ENCODE measurements around the gene MED27.

Gene MED27

DNA sequence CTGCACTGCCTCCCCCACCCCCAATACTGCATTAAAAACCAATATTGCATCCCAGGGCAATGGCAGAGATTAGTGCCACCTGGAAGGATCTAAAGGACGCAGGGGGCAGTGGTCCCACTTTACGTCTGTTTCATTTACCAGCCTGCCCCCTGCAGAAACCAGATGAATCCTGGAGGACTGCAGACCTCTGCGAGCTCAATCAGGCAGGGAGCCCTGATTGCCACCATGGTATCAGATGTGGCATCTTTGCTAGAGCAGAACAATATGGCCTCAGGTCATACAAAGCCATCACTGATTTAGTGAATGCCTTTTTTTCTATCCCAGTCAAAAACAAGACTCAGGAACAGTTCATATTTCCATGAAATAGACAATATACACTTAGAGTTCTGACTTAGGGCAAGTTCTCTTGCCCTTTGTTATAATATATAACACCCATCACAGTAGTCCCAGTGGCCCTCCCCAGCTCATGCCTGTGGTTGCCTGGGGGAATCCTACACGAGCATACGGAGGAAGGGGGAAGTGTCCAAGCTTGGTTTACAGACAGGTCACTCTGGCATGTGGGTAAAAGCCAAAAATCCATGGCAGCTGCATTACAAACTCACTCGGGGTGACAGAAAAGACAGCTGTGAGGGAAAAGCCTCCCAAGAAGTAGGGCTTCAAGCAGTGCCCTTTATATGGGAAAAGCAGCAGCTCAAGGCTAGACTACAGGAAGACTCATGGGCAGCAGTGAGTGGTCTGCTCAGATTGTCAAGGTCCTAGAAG, 85.1 kb downstream of the MED27 start:
- no peak for DNase-seq

DNA sequence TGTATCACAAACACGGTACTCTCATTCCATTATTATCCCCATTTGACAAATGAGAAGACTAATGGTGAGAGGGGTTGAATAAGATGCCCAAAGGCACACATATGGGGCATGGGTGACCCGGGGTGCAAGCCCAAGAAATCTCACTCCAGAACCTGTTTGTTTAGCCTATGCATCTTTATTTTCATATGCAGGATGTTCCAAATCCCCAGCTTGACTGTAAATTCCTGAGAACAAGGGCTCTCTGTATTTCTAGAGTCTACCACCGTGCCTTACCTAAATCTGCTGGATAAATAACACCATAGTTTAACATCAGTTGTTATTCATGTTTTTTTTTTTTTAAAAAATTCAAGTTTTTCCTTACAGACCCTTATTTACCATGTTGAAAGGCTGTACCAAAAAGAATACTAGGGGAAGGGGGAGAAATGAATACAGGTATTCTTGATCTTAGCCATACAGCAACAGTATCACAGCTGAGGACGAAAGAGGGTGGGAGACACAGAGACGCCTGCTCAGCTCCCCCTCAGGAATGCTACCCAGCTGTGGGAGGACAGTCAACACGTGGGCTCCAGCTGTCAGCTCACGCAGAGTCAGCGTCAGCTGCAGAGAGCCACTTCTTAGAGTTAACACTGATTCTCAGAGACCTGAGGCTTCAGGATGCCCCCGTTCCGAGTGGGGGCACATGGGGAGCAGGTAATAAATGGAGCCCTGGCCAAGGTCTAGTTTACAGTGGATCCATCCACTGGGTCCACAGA, 86.6 kb downstream of the MED27 start:
- no peak for DNase-seq

DNA sequence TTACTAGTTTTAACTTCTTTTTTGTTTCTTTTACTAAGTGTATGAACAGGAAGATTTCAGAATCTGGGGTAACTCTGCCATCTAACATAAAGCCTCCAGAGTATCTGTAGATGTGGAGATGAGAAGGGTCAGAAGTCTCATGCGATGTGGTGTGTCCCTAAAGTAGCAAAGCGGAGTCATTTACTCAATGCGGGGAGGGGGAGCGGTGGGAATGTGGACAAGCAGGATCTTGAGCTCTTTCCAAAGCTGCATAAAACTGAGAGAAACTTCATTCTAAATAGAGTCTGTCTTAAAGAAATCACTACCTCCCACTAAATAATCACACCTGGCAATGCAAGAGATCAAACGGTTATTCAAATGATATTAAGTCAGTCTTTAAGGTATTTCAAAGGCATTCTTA, 92.4 kb downstream of the MED27 start:
- DNase-seq, result no peak

DNA sequence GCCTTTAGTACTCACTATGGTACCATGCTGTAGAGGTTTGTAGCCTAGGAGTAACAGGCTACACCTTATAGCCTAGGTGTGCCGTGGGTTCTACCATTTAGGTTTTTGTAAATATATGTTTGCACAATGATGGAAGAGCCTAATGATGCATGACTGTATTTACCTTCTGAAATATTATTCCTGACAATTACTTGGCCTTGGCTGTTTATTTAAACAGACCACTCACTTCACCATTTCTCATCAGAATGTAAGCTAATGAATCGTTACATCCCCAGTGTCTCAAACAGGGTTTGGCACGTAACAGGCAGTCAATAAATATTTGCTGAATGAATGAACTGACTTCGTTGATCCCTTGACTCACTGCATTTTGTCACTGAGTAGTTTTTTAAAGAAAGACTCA, 93.1 kb downstream of the MED27 start:
- peak; percentile 62 for DNase-seq

DNA sequence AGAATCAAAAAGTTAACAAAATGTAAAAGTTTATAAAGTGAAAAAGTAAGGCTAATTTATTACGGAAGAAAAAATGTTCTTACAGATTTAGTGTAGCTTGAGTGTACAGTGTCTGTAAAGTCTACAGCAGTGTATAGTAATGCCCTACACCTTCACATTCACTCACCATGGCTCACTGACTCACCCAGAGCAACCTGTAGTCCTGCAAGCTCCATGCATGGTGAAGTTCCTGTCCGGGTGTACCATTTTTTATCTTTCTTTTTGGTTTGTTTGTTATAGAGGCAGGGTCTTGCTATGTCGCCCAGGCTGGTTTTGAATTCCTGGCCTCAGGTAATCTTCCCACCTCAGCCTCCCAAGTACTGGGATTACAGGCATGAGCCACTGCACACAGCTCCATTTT, 93.6 kb downstream of the MED27 start:
- DNase-seq, result no peak

DNA sequence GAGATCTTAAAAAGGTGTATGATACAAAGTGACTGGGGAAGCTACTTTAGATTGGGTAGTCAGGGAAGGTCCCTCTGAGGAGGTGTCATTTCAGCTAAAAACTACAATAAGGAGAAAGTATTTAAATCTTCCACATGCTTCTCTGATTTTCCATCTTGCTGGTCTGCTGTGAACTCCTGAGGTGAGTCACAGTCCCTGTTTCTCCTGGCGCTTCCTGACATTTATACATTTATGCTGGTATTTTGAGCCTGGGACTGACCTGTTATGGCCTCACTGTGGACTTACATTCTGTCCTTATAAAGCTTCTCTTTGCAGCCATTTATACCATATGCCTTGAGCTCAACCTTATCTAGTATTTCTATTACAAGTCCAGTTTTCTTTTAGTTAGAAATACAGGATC, 95.1 kb downstream of the MED27 start:
- no peak for DNase-seq

DNA sequence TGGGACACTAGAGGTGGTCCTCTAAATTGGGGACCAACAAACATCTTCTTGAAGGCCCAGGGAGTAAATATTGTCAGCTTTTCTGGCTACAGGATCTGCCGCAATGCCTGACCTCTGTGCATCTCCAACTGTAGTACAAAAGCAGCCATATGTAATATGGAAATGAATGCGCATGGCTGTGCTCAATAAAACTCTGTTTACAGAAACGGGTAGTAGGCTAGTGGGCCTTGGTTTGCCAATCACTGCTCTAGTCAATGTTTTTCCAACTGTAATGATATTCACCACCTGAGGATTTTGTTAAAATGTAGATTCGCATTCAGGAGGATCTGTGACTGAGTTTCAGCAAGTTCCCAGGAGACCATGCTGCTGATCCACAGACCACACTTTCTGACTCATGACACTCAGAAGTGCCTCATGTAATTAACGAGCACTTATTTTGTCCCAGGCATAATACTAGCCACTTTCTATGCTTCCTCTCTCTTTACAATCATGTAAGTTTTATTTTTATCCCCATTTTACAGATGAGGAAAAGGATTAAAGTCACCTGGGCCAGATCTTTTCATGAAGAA, 96.9 kb downstream of the MED27 start:
- DNase-seq, result no peak

DNA sequence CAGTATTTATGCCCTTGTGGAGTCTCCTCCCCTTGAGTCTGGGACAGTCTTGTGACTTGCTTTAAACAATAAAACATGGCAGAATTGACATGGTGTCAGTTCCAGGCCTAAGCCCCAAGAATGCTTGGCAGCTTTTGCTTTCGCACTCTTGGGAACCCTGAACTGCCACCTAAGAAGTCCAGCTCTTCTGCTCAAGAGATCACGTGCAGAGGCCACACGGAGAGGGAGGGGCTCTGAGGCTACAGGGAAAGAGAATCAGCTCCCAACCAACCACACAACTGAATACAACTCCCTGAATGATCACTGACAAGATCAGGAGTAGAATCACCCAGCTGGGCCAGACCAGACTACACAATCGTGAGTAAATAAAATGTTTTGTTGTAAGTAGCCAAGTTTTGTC, 97.6 kb downstream of the MED27 start:
- DNase-seq, result no peak

DNA sequence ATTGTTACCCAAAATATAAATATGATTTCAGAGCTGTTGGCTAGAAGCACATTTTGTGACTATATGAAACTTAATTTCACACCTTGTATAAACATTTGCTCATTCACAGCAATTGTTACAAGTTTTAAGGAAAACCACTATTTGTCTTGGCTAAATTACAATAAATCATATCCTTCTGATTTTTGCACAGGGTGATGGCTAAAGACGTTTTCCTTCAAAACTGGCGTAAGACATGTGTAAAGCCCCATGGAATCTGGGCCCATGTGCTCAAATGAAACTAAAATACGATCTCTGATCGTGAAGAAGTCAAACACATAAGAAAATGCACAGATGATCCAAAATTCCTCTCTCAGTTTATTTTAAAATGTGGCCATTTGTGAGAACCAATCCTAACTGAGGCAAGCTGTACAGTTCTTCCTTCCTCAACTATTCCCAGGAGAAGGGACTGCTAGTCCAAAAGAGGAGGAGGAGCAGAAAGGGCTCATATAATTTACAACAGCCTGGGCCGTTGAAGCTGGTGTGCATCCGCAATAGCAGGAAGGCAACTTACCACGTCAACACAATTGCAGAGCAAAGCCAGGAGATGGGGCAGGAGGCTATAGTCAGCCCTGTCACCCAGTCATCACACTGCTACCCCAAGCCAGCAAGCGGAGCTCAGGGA, 98.4 kb downstream of the MED27 start:
- no peak for DNase-seq

DNA sequence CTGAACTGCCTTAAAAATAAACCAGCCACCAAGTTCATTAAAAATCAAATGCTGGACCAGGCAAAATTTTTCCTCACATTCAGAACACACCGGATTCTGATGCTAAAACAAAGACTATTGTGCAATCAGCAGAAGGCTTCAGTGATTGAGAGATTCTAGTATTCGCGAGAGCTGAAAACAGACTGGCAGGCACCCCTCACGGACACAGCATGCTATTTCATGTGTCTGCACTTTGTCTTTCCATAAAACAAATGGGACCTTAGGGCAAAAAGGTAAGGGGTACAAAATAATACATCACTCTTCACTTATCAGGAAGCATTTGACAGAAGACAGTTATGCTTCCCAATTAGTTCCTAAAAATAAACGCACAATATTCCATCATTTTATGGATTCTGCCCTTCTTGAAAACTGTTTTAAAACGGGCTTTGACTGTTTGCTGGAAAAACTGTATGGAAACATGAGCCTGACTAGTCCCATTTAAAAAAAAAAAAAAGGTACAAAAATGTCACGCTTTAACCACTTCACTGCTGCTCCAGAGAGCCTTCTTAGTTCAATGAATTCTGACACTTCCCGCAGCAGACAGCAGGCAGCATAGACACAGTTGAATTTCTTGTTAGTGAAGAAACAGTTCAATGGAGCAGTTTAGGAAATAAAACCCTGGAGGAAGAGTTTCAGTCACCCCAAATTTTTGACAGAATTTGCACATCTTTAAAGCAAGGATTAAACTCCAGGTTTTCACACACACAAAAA, 99.2 kb downstream of the MED27 start:
- no peak for DNase-seq

DNA sequence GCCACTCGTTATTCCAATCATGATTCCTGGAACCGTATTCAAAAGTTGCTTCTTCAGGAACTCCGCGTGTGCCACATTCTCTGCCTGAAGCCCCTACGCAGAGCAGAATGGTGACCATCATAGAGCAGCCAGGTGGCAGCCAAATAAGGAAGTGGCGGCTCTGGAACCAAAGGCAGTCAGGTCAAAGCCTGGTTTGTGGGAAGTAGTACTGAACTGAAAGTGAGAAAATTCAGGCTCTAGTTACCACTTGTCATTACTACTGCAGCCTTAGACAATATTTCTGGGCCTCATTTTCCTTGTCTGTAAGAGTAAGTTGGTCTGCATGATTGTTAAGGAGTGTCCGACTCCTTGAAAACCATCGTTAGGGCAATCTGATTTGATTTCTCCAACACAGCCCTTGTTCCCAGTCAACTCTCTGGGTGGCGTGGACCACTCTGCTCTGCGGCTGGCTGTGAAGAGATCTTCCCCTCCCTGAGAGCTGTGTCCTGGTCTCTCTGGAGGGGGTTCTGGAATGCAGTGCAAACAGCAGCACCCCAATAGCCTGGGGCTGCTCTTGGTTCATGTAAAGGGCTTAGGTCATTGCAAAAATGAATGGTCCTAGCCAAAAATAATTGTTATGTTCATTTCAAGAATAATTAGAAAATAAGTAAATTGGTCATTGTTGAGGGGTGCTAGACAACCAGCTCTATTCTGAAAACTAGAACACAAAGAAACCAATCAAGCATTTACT, 102.4 kb downstream of the MED27 start:
- DNase-seq, result no peak

DNA sequence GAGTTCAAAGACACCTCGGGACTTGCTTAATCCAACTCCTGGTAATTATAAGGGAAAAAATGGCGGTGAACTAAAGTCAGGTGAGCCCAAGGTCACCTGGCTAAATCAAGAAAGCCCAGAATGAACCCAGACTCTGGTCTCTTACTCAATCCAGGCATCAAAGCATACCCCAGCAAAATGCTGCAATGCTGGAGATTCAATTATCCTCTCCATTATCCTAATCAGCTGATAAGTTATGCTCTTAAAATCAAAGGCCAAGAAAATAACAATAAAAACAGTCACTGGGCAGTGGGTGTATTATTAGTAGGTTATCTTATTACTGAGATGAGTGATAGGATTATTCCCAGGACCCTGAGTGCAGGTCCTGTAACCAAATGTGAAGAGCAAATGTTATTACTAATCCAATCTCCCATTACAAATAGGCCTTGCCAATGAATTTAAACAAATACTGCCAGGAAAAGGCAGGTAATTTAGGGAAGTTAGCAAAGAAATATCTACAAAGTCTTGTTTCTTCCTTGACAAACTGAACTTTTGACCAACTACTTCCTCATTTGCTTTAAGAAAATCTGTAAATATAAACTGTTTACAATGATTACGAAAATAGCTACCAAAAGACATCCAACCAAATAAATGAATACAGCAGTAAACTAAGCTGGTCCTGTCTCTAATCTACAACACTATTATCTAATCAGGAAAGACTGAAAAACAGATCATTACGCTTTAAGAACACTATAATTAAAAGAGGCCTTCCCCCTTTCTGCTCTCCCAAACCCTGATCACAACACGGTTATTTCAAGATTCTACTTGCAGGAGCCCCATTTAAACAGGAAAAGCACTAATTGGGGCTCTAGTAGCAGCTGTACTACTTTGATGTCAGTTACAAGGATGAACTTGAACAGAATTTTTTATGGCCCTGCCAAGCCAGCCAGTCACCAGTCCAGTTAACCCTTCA, 103.2 kb downstream of the MED27 start:
- no peak for DNase-seq

DNA sequence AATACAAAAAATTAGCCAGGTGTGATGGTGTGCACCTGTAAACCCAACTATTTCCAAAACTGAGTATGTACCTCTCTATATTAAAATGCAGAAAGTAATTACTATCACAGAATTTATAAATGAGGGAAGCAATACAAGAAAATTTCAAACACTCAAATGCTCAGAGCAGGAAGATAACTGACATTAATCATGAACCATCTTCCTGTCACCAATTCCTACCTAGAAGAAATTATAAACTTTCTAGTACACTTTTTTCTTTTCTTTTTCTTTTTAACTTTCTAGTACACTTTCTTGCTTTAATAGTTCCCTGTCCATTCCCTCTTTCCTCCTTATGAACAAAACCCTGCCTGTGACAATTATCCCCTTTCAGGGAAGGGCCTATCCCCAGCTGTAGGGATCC, 106.8 kb downstream of the MED27 start:
- no peak for DNase-seq

DNA sequence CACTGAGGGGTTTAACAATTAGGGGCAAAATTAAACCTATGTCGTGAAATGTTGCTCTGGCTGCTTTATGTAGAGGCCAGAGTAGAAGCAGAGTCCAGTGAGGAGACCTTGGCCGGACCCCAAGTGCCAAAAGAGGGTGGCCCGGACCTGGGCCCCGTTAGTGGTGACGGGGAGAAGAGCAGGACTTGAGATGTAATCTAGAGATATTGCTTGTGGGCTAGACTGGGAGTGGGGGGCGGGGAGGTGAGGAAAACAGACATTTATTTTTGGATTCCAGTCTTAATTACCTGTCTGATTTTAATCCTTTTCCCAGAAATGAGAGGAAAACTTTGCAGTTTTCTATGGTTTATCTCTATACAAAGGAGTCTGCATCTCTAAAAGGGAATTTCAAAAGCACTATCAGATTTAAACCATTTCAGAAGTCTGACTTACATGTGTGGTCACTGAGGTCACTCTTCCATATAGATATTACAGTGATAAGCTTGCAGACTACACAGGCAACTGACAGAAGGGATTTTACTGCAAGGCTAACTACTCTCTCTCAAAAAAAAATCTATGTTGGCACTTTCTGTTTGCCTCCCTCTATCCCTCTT, 108.1 kb downstream of the MED27 start:
- no peak for DNase-seq

DNA sequence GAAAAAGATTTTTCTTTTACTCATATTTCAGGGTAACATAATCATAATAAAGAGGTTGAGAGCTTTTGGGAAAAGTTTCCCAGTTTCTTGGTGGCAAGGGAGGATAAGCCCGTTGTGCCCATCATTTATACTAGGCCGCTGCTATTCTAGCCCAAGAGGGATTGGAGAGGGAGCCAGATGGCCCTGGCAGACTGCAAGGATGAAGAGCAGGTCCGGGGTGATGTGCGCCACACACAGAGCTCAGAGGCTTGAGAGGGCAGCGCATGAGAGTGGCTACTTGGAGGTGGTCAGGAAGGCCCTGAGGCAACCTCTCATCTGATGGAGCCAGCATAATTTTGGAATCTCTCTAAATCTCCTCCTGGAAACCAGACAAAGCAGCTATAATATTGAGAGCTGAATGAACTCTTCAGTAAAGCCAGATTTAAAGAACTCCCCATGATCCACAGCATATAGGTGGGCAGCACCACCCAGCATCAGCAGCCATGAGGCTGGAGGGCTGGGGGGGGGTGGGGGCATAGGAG, 110.1 kb downstream of the MED27 start:
- DNase-seq, result no peak

DNA sequence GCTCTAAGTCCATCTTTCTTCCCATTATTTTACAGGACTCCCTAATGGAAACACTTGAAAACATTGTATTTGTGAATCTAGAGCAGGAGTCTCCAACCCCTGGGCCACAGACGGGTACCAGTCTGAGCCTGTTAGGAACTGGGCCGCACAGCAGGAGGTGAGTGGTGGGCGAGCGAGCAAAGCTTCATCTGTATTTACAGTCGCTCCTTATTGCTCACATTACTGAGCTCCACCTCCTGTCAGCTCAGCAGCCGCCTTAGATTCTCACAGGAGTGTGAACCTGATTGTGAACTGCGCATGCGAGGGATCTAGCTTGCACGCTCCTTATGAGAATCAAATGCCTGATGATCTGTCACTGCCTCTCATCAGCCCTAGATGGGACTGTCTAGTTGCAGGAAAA, 111.0 kb downstream of the MED27 start:
- no peak for DNase-seq

DNA sequence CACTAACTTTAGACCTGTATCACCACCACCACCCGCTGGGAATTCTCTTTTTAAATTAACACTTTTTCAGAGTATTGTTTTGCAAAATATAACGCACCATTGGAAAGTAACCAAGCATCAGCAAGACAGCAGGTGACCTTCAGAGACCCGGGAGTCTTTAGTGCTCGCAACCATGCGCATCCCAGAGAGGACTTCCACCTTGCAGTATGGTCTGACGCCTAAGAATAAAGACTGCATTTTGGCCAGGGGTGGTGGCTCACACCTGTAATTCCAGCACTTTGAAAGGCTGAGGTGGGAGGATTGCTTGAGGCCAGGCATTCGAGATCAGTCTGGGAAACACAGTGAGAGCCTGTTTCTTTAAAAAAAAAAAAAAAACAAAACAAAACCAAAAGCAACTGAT, 113.8 kb downstream of the MED27 start:
- no peak for DNase-seq

DNA sequence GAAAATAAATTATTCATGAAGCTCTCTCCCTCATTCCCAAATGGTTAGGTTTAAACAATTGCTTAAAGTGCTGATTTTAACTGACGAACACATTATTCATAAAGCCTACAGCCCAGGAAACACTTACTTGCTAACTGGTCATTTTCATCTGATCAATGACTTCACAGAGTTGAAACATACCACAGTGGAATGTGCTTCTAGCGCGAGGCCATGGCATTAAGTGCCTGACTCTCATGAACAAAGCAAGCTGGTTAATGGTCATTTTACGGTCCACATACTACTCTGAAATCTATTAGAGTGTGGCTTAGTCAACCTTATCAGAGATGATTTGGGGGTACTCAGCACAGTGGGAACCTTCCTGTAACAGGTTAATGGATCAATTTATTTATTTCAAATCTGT, 114.6 kb downstream of the MED27 start:
- DNase-seq, result no peak

DNA sequence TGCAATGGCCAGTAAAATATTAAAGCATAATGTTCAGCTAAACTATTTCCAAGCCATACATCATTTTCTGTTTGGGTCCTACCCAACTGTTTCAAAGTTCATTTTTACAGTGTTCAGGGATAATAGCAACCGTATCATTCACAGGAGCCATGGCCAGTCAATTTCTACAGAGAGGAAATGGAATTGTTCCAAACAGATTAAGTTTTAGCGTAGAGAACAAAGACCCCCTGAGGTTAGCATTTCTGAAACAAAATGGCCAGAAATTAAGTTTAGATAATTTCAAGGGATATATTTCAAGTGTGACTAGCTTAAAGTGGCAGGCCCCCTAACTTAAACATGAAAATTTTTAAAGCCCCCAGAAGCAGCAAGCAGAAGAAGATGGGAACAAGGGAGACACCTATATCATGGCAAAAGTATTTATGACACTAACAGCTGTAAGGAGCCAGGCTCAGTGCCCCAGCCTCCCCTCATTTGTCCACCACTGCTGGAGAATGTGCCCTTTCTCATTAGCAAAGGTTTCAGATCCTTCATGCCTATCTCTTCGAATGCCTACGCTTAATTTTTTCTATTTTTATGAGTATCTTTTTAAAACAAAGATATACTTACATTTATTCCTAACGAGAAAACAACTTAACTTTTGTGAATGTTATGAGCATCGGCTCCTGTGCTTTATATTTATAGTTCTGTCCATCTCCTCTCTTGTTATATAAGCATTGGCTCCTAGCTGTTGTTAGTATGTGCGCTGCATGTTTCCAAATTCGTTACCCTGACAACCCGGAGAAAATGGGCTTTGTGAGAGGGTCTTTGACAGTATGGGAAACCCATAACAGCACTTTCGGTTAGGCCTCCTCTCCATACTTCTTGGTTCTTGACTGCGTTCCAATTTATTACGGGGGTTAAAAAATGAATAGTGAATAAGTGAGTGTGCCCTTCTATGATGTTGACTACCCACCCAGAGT, 116.3 kb downstream of the MED27 start:
- DNase-seq, result no peak

Data from NCI-H1436 treated with DMSO at 0.1 percent for 48 hours (cell line).